ENCODE results near the gene CEP152.

- TF ChIP-seq, protein P1, sequence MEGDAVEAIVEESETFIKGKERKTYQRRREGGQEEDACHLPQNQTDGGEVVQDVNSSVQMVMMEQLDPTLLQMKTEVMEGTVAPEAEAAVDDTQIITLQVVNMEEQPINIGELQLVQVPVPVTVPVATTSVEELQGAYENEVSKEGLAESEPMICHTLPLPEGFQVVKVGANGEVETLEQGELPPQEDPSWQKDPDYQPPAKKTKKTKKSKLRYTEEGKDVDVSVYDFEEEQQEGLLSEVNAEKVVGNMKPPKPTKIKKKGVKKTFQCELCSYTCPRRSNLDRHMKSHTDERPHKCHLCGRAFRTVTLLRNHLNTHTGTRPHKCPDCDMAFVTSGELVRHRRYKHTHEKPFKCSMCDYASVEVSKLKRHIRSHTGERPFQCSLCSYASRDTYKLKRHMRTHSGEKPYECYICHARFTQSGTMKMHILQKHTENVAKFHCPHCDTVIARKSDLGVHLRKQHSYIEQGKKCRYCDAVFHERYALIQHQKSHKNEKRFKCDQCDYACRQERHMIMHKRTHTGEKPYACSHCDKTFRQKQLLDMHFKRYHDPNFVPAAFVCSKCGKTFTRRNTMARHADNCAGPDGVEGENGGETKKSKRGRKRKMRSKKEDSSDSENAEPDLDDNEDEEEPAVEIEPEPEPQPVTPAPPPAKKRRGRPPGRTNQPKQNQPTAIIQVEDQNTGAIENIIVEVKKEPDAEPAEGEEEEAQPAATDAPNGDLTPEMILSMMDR (IDR thresholded peaks at IDR 0.05): no peak
- no peak for TF ChIP-seq POLR2A (IDR thresholded peaks at IDR 0.05)
Observed at GRCh38 chr15:48705381-48705780, 105.5 kb downstream of the CEP152 start.

Data from right lobe of liver (tissue), 4 donors.